Fibroblast of lung (primary cell): Measurements from ENCODE around the gene ANO2. TPM values are rescaled to one million over a fixed set of nuclear protein-coding genes. Genes with fewer than 3 reads are reported as not detected.

ENCODE experiments used
- DNase-seq, 2 donors: peaks; one replicate each; pipeline versions ENCODE4 v3.0.0 to v3.0.0-alpha.2; 2010; ENCODE audit warnings: low read depth in 2 of 2
- H2AFZ ChIP-seq: 2 replicates; pipeline ENCODE4 v1.5.1; 2012; ENCODE audit warnings: low read length, control low read depth, inconsistent platforms
- H3K27ac ChIP-seq: 2 replicates; pipeline ENCODE4 v1.5.1; 2011; ENCODE audit warnings: low read length, control low read depth; ENCODE audit not compliant: insufficient read depth
- H3K27me3 ChIP-seq: 2 replicates; pipeline ENCODE4 v1.5.1; 2011; ENCODE audit warnings: mild to moderate bottlenecking, low read length; ENCODE audit not compliant: control insufficient read depth, insufficient read depth
- H3K36me3 ChIP-seq: 2 replicates; pipeline ENCODE4 v1.5.1; 2011; ENCODE audit warnings: low read length; ENCODE audit not compliant: control insufficient read depth, insufficient read depth
- H3K4me1 ChIP-seq: 2 replicates; pipeline ENCODE4 v1.5.1; 2011; ENCODE audit warnings: low read length; ENCODE audit not compliant: control insufficient read depth, insufficient read depth; ENCODE audit errors: extremely low read depth
- H3K4me2 ChIP-seq: 2 replicates; pipeline ENCODE4 v1.5.1; 2011; ENCODE audit warnings: low read length, control low read depth; ENCODE audit not compliant: insufficient read depth; ENCODE audit errors: extremely low read depth
- H3K4me3 ChIP-seq, 4 experiments: fragments of 200-600 bp in 1 of 4; sonication (generic) in 1 of 4; replicated peaks in 1 of 4; 2 replicates each; pipeline ENCODE4 v1.5.1; 2011 to 2016; ENCODE audit warnings: low read length in 4 of 4, low read depth in 3 of 4, mild to moderate bottlenecking in 3 of 4, control low read depth in 2 of 4, inconsistent platforms in 1 of 4, mixed read lengths in 1 of 4; ENCODE audit not compliant: insufficient read depth in 1 of 4; ENCODE audit errors: control extremely low read depth in 1 of 4
- H3K79me2 ChIP-seq: 2 replicates; pipeline ENCODE4 v1.5.1; 2012; ENCODE audit warnings: mild to moderate bottlenecking, low read length, inconsistent platforms; ENCODE audit not compliant: control insufficient read depth, insufficient read depth
- H3K9ac ChIP-seq: 2 replicates; pipeline ENCODE4 v1.5.1; 2011; ENCODE audit warnings: mild to moderate bottlenecking, low read length, control low read depth; ENCODE audit not compliant: insufficient read depth
- H3K9me3 ChIP-seq: 2 replicates; pipeline ENCODE4 v1.5.1; 2012; ENCODE audit warnings: low read depth, low read length; ENCODE audit not compliant: control insufficient read depth, insufficient read depth
- H4K20me1 ChIP-seq: 2 replicates; pipeline ENCODE4 v1.5.1; 2011; ENCODE audit warnings: low read length; ENCODE audit not compliant: control insufficient read depth, insufficient read depth; ENCODE audit errors: extremely low read depth
- EZH2 ChIP-seq: IDR thresholded peaks from 2 replicates; pipeline ENCODE4 v1.5.1; 2012; ENCODE audit warnings: low read length, control low read depth, mild to moderate bottlenecking; ENCODE audit errors: missing control alignments
- polyA plus RNA-seq, 2 donors: library from polyadenylated mRNA; depleted of rRNA in 1 of 2; stranded (reverse) in 1 of 2; unstranded in 1 of 2; fragments of >200 nt; gene quantifications; 2 replicates each; pipeline ENCODE4 v1.2.1, GENCODE V29; 2011 to 2012; ENCODE audit warnings: missing spikeins in 1 of 2
- total RNA-seq: library from RNA; depleted of rRNA; stranded (reverse); fragments of >200 nt; gene quantifications from 2 replicates; pipeline ENCODE4 v1.2.1, GENCODE V29; 2014
- TF ChIP-seq, protein P1 (sequence below), 2 donors: IDR thresholded peaks in 1 of 2; conservative IDR thresholded peaks in 1 of 2; 1 replicate in 1 of 2; 2 replicates in 1 of 2; pipeline ENCODE4 v1.5.1; 2011 to 2012; ENCODE audit warnings: low read length in 2 of 2, control low read depth in 1 of 2, inconsistent platforms in 1 of 2, low read depth in 1 of 2, mild to moderate bottlenecking in 1 of 2

Gene ANO2
- total and polyA plus RNA-seq, 2 donors (not counting 1 experiment from before 2014, with no cell fraction given): 0.15 to 0.17 TPM

DNA sequence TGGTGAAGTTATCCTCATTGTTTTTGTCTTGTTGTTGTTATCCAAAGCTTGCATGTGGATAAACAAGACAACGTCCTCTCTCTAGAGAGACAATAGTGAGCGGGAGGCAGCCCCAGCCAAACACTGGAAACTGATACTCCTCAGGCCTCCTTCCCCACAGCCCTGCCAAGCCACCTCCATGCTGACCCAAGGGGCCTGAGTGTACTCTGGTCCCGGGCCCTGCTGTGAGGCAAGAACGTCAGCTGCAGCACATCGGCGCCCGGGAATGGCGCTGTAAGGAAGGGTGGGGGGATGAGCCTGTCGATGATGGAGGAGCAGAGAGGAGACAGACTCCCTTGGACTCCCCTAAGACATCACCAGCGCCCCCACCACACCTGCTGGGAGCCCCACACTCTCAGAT is 83.6 kb downstream of the ANO2 start:
- Histone ChIP-seq H3K9me3 (no peaks in the 10 kb centered on the region), H3K79me2 (no peaks in the 10 kb centered on the region), H3K9ac (no peak overlapping the region), H3K27ac (no peak overlapping the region), H3K4me3 (no peak overlapping the region), H4K20me1 (no peaks in the 10 kb centered on the region), H2AFZ (no peak overlapping the region), H3K36me3 (no peaks in the 10 kb centered on the region), H3K4me2 (no peak overlapping the region), H3K27me3 (no peaks in the 10 kb centered on the region), H3K4me1 (no peaks in the 10 kb centered on the region)
- no peak for DNase-seq
- TF ChIP-seq, protein P1, sequence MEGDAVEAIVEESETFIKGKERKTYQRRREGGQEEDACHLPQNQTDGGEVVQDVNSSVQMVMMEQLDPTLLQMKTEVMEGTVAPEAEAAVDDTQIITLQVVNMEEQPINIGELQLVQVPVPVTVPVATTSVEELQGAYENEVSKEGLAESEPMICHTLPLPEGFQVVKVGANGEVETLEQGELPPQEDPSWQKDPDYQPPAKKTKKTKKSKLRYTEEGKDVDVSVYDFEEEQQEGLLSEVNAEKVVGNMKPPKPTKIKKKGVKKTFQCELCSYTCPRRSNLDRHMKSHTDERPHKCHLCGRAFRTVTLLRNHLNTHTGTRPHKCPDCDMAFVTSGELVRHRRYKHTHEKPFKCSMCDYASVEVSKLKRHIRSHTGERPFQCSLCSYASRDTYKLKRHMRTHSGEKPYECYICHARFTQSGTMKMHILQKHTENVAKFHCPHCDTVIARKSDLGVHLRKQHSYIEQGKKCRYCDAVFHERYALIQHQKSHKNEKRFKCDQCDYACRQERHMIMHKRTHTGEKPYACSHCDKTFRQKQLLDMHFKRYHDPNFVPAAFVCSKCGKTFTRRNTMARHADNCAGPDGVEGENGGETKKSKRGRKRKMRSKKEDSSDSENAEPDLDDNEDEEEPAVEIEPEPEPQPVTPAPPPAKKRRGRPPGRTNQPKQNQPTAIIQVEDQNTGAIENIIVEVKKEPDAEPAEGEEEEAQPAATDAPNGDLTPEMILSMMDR (conservative IDR thresholded peaks at IDR 0.05 in 1 of 2, IDR thresholded peaks at IDR 0.05 in 1 of 2; ENCODE audit: low read depth in 1 of 2, low read length in 2 of 2): no peak

DNA sequence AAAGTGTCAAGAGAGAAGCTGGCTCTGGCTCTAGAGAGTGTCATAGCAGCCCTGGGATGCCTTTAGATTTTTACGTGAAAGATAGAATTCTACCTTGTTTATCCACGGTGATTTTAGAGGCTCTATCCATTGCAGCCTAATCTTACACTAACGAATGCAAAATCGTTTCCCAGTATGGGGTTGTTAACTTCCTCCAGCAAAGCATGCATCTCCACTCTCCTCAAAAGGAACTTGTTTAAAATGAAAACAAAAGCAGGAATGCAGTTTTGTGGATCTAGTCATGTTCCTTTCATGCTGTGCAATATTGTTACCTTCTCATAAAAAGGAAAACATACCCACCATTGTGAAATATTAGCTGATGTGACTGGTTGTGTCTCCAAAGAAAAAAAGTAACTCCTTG is 88.4 kb downstream of the ANO2 start:
- no peak overlapping the region for H3K4me2 ChIP-seq
- no peaks in the 10 kb centered on the region for H3K36me3 ChIP-seq
- H3K4me3 ChIP-seq: no peak overlapping the region
- no peak overlapping the region for H3K27ac ChIP-seq
- H3K9me3 ChIP-seq: no peaks in the 10 kb centered on the region
- H3K27me3 ChIP-seq: peaks cover 8% of the 10 kb centered on the region
- H2AFZ ChIP-seq: no peak overlapping the region
- H3K9ac ChIP-seq: no peak overlapping the region
- no peak for TF ChIP-seq EZH2
- TF ChIP-seq, protein P1 (conservative IDR thresholded peaks at IDR 0.05 in 1 of 2, IDR thresholded peaks at IDR 0.05 in 1 of 2; ENCODE audit: low read depth in 1 of 2, low read length in 2 of 2): no peak
- DNase-seq: no peak
- no peaks in the 10 kb centered on the region for H3K4me1 ChIP-seq
- H4K20me1 ChIP-seq: no peaks in the 10 kb centered on the region
- no peaks in the 10 kb centered on the region for H3K79me2 ChIP-seq

- Histone ChIP-seq H4K20me1 (no peaks in the 10 kb centered on the region), H3K9ac (no peak overlapping the region), H3K4me1 (no peaks in the 10 kb centered on the region), H3K36me3 (no peaks in the 10 kb centered on the region), H3K27me3 (no peaks in the 10 kb centered on the region), H3K4me3 (no peak overlapping the region), H3K27ac (no peak overlapping the region), H2AFZ (no peak overlapping the region), H3K9me3 (no peaks in the 10 kb centered on the region), H3K4me2 (no peak overlapping the region), H3K79me2 (no peaks in the 10 kb centered on the region)
- no peak for DNase-seq
- TF ChIP-seq, protein P1 (conservative IDR thresholded peaks at IDR 0.05 in 1 of 2, IDR thresholded peaks at IDR 0.05 in 1 of 2; ENCODE audit: low read depth in 1 of 2, low read length in 2 of 2): no peak
- no peak for TF ChIP-seq EZH2
Observed at GRCh38 chr12:5846950-5847349, 98.1 kb downstream of the ANO2 start.
